HepG2 (cell line): ENCODE measurements around the gene NUP93. TPM values are rescaled to one million over a fixed set of nuclear protein-coding genes. Genes with fewer than 3 reads are reported as not detected.
A peak's percentile ranks its signal among the peaks of the same experiment; 100 is the strongest.

Experiments
- CEBPG ChIP-seq: IDR thresholded peaks from 2 replicates; pipeline ENCODE4 v1.6.1; 2016
- EP300 ChIP-seq, 3 experiments: sonication (generic) in 1 of 3; formaldehyde crosslinking in 1 of 3; IDR thresholded peaks; 2 replicates each; pipeline versions ENCODE4 v1.5.1 to v1.6.1; 2011 to 2020; ENCODE audit warnings: low read depth in 2 of 3, low read length in 2 of 3, borderline replicate concordance in 1 of 3, improper control_type of control experiment in 1 of 3, mild to moderate bottlenecking in 1 of 3, missing genetic modification reagents in 1 of 3, moderate library complexity in 1 of 3
- GATAD2A ChIP-seq: IDR thresholded peaks from 2 replicates; pipeline ENCODE4 v1.6.1; 2016
- HMG20A ChIP-seq: IDR thresholded peaks from 2 replicates; pipeline ENCODE4 v1.6.1; 2016; ENCODE audit warnings: borderline replicate concordance
- HNRNPH1 ChIP-seq: fragments of 200-400 bp; formaldehyde crosslinking; optimal IDR thresholded peaks from 2 replicates; pipeline ENCODE3; 2017; ENCODE audit warnings: mild to moderate bottlenecking, low read depth, low read length
- NCOA2 ChIP-seq: sonication (generic); formaldehyde crosslinking; IDR thresholded peaks from 2 replicates; pipeline ENCODE4 v1.8.0; 2022; ENCODE audit warnings: inconsistent platforms
- NR2F1 ChIP-seq, 2 experiments: fragments of 450-650 bp in 1 of 2; formaldehyde crosslinking in 1 of 2; IDR thresholded peaks; 2 replicates each; pipeline versions ENCODE4 v1.5.0 to v1.6.1; 2016 to 2020; ENCODE audit warnings: mild to moderate bottlenecking in 1 of 2, missing compliant biosample characterization in 1 of 2, missing genetic modification reagents in 1 of 2, moderate library complexity in 1 of 2
- PRMT3 ChIP-seq: sonication (generic); formaldehyde crosslinking; IDR thresholded peaks from 2 replicates; pipeline ENCODE4 v1.8.1; 2022; ENCODE audit warnings: low read depth, mild to moderate bottlenecking, moderate library complexity, missing genetic modification reagents, borderline replicate concordance
- RARA ChIP-seq: IDR thresholded peaks from 2 replicates; pipeline ENCODE4 v1.6.1; 2016; ENCODE audit warnings: missing genetic modification reagents, missing compliant biosample characterization
- SALL1 ChIP-seq: sonication (generic); formaldehyde crosslinking; IDR thresholded peaks from 2 replicates; pipeline ENCODE4 v1.8.0; 2022; ENCODE audit warnings: mild to moderate bottlenecking, missing genetic modification reagents
- TEAD3 ChIP-seq: optimal IDR thresholded peaks from 2 replicates; pipeline ENCODE3; 2016; ENCODE audit warnings: borderline replicate concordance
- THAP9 ChIP-seq: sonication (generic); formaldehyde crosslinking; IDR thresholded peaks from 2 replicates; pipeline ENCODE4; 2020; ENCODE audit warnings: missing genetic modification reagents, mild to moderate bottlenecking, borderline replicate concordance
- ZBTB10 ChIP-seq: sonication (generic); formaldehyde crosslinking; IDR thresholded peaks from 2 replicates; pipeline ENCODE4 v1.4.0; 2020; ENCODE audit warnings: missing genetic modification reagents, borderline replicate concordance
- ZBTB26 ChIP-seq: IDR thresholded peaks from 2 replicates; pipeline ENCODE4 v1.6.1; 2016; ENCODE audit warnings: missing compliant biosample characterization, missing genetic modification reagents, borderline replicate concordance
- ZC3H13 ChIP-seq: sonication (generic); formaldehyde crosslinking; IDR thresholded peaks from 2 replicates; pipeline ENCODE4 v1.8.1; 2023; ENCODE audit warnings: mild to moderate bottlenecking, missing genetic modification reagents, moderate library complexity
- ZHX1 ChIP-seq: sonication (generic); formaldehyde crosslinking; IDR thresholded peaks from 2 replicates; pipeline ENCODE4 v1.8.1; 2022; ENCODE audit warnings: low read depth, mild to moderate bottlenecking, missing genetic modification reagents
- ZNF644 ChIP-seq: IDR thresholded peaks from 2 replicates; pipeline ENCODE4 v1.6.1; 2016; ENCODE audit warnings: low read depth
- polyA plus RNA-seq, 8 experiments: library from polyadenylated mRNA; depleted of rRNA in 3 of 8; stranded (reverse) in 7 of 8; unstranded in 1 of 8; fragments of >200 nt; fragmentation: Illumina TruSeq in 4 of 8; extraction: Trizol in 4 of 8; gene quantifications; 2 replicates each; pipeline versions ENCODE4 v1.2.1 to v1.2.3, GENCODE V29; 2011 to 2016; ENCODE audit warnings: low read depth in 4 of 8, missing spikeins in 1 of 8, mixed read lengths in 1 of 8; ENCODE audit not compliant: insufficient read depth in 1 of 8
- total RNA-seq, 5 experiments: library from RNA; depleted of rRNA; stranded (reverse); fragments of >200 nt; fragmentation: Illumina TruSeq; extraction: Trizol; gene quantifications; 2 replicates each; pipeline ENCODE4 v1.2.3, GENCODE V29; 2016; ENCODE audit warnings: low read depth in 1 of 5
- TF ChIP-seq, protein P1 (sequence below): sonication (generic); formaldehyde crosslinking; IDR thresholded peaks from 2 replicates; pipeline ENCODE4 v1.4.0; 2020; ENCODE audit warnings: missing genetic modification reagents, borderline replicate concordance

Gene NUP93
- total and polyA plus RNA-seq, 2 of the 13 experiments (the other 11 are each of a cell fraction or from before 2014, with no cell fraction given) = 58.5 to 140 TPM

DNA sequence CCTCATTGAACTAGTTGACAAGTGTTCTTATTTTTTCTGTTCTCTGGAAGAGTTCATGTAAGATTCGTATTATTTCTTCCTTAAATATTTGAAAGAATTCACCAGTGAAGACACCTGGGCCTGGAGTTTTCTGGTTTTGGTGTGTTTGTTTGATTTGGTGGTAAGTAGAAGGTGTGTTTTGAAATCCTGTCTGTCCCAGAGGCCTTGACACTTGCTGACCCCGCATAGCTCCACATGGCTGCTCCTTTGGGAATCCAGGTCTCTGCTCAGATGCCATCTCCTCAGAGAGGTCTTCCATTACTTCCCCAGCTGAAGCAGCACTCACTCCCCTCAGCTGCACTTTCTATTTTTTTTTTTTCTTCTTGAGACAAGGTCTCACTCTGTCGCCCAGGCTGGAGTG is 5.7 kb upstream of the NUP93 start (continued):
- TF ChIP-seq THAP9 = no peak
- peak; percentile 88 for TF ChIP-seq RARA (CRISPR knock-in tag)
- no peak for TF ChIP-seq ZBTB10 (CRISPR knock-in tag)
- TF ChIP-seq ZHX1 (CRISPR knock-in tag) = no peak
- TF ChIP-seq NR2F1 (CRISPR knock-in tag; IDR thresholded peaks at IDR 0.05) = peak; percentile 59 to 81
- no peak for TF ChIP-seq HNRNPH1
- TF ChIP-seq CEBPG (CRISPR knock-in tag) = peak; percentile 19; the same call in 1 of the 2 replicates
- peak; percentile 57; the same call in 1 of the 2 replicates for TF ChIP-seq HMG20A (CRISPR knock-in tag)
- TF ChIP-seq EP300 (IDR thresholded peaks at IDR 0.05; ENCODE audit: low read depth in 2 of 2, low read length in 2 of 2) = peak in 1 of 2 experiments; percentile 51; a peak in 1 of 4 replicates
- TF ChIP-seq EP300 (CRISPR knock-in tag; IDR thresholded peaks at IDR 0.05; ENCODE audit: borderline replicate concordance) = no peak
- TF ChIP-seq SALL1 (CRISPR knock-in tag) = peak; percentile 27; the same call in 1 of the 2 replicates
- no peak for TF ChIP-seq PRMT3 (CRISPR knock-in tag)
- 0 out of 2 replicates have a peak, but pooled peaks have one; percentile 12 for TF ChIP-seq ZNF644 (CRISPR knock-in tag)
- TF ChIP-seq, protein P1, sequence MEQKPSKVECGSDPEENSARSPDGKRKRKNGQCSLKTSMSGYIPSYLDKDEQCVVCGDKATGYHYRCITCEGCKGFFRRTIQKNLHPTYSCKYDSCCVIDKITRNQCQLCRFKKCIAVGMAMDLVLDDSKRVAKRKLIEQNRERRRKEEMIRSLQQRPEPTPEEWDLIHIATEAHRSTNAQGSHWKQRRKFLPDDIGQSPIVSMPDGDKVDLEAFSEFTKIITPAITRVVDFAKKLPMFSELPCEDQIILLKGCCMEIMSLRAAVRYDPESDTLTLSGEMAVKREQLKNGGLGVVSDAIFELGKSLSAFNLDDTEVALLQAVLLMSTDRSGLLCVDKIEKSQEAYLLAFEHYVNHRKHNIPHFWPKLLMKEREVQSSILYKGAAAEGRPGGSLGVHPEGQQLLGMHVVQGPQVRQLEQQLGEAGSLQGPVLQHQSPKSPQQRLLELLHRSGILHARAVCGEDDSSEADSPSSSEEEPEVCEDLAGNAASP (CRISPR knock-in tag) = peak; percentile 62; the same call in 1 of the 2 replicates
- peak; percentile 59; the same call in 1 of the 2 replicates for TF ChIP-seq NCOA2 (CRISPR knock-in tag)
- TF ChIP-seq ZC3H13 (CRISPR knock-in tag) = no peak
- peak; percentile 69 for TF ChIP-seq GATAD2A (CRISPR knock-in tag)
- peak; percentile 28 for TF ChIP-seq TEAD3 (CRISPR knock-in tag)
- TF ChIP-seq ZBTB26 (CRISPR knock-in tag) = 0 out of 2 replicates have a peak, but pooled peaks have one; percentile 25
